ENCODE measurements around the gene PTPRK. TPM values are rescaled to one million over a fixed set of nuclear protein-coding genes. Genes with fewer than 3 reads are reported as not detected.

The PTPRK gene
- total RNA-seq, 1 donor from 2014 or later: 50.3 TPM

- Mint-ChIP-seq H3K27me3 (ENCODE audit: unreplicated experiment) (no peaks in the 10 kb centered on the region), H3K36me3 (ENCODE audit: unreplicated experiment) (no peaks in the 10 kb centered on the region), H3K9me3 (ENCODE audit: unreplicated experiment) (no peaks in the 10 kb centered on the region), H3K4me1 (ENCODE audit: low read depth, unreplicated experiment) (no peaks in the 10 kb centered on the region), H3K4me3 (ENCODE audit: unreplicated experiment) (no peak overlapping the region), H3K27ac (ENCODE audit: unreplicated experiment) (no peak overlapping the region)
- DNase-seq: no peak
- no peak for TF ChIP-seq CTCF (IDR thresholded peaks at IDR 0.05; ENCODE audit: partially characterized antibody, unreplicated experiment)
These were observed 548.4 kb downstream of the PTPRK start for GRCh38 chr6:127971945-127972391.

GRCh38 chr6:127971386-127971785 is 549.0 kb downstream of the PTPRK start:
- Mint-ChIP-seq H3K4me3 (ENCODE audit: unreplicated experiment) (no peak overlapping the region), H3K27ac (ENCODE audit: unreplicated experiment) (no peak overlapping the region), H3K27me3 (ENCODE audit: unreplicated experiment) (no peaks in the 10 kb centered on the region), H3K4me1 (ENCODE audit: low read depth, unreplicated experiment) (no peaks in the 10 kb centered on the region), H3K36me3 (ENCODE audit: unreplicated experiment) (no peaks in the 10 kb centered on the region), H3K9me3 (ENCODE audit: unreplicated experiment) (no peaks in the 10 kb centered on the region)
- no peak for TF ChIP-seq CTCF (IDR thresholded peaks at IDR 0.05; ENCODE audit: partially characterized antibody, unreplicated experiment)
- no peak for DNase-seq

- Mint-ChIP-seq H3K27ac (ENCODE audit: unreplicated experiment) (no peak overlapping the region), H3K36me3 (ENCODE audit: unreplicated experiment) (no peaks in the 10 kb centered on the region), H3K27me3 (ENCODE audit: unreplicated experiment) (no peaks in the 10 kb centered on the region), H3K4me1 (ENCODE audit: low read depth, unreplicated experiment) (no peaks in the 10 kb centered on the region), H3K9me3 (ENCODE audit: unreplicated experiment) (no peaks in the 10 kb centered on the region), H3K4me3 (ENCODE audit: unreplicated experiment) (no peak overlapping the region)
- TF ChIP-seq CTCF (IDR thresholded peaks at IDR 0.05; ENCODE audit: partially characterized antibody, unreplicated experiment): no peak
- no peak for DNase-seq
These were observed 550.7 kb downstream of the PTPRK start for GRCh38 chr6:127969701-127970100.

GRCh38 chr6:127968394-127968793 is 552.0 kb downstream of the PTPRK start:
- H3K27me3 Mint-ChIP-seq (ENCODE audit: unreplicated experiment): no peaks in the 10 kb centered on the region
- no peak overlapping the region for H3K4me3 Mint-ChIP-seq (ENCODE audit: unreplicated experiment)
- no peak overlapping the region for H3K27ac Mint-ChIP-seq (ENCODE audit: unreplicated experiment)
- no peak for DNase-seq
- H3K36me3 Mint-ChIP-seq (ENCODE audit: unreplicated experiment): no peaks in the 10 kb centered on the region
- TF ChIP-seq CTCF (IDR thresholded peaks at IDR 0.05; ENCODE audit: partially characterized antibody, unreplicated experiment): peak; percentile 26
- no peaks in the 10 kb centered on the region for H3K4me1 Mint-ChIP-seq (ENCODE audit: low read depth, unreplicated experiment)
- H3K9me3 Mint-ChIP-seq (ENCODE audit: unreplicated experiment): no peaks in the 10 kb centered on the region

- TF ChIP-seq CTCF (IDR thresholded peaks at IDR 0.05; ENCODE audit: partially characterized antibody, unreplicated experiment): no peak
- Mint-ChIP-seq H3K9me3 (ENCODE audit: unreplicated experiment) (no peaks in the 10 kb centered on the region), H3K27me3 (ENCODE audit: unreplicated experiment) (no peaks in the 10 kb centered on the region)
These were observed 552.7 kb downstream of the PTPRK start for GRCh38 chr6:127967708-127968107.

More at GRCh38 chr6:127967708-127968107, 552.7 kb downstream of the PTPRK start:
- Mint-ChIP-seq H3K4me1 (ENCODE audit: low read depth, unreplicated experiment) (no peaks in the 10 kb centered on the region), H3K36me3 (ENCODE audit: unreplicated experiment) (no peaks in the 10 kb centered on the region), H3K27ac (ENCODE audit: unreplicated experiment) (no peak overlapping the region), H3K4me3 (ENCODE audit: unreplicated experiment) (no peak overlapping the region)
- no peak for DNase-seq

All from glutamatergic neuron (in vitro differentiated cells).